ENCODE results near the gene CNIH3.

CNIH3 gene

DNA sequence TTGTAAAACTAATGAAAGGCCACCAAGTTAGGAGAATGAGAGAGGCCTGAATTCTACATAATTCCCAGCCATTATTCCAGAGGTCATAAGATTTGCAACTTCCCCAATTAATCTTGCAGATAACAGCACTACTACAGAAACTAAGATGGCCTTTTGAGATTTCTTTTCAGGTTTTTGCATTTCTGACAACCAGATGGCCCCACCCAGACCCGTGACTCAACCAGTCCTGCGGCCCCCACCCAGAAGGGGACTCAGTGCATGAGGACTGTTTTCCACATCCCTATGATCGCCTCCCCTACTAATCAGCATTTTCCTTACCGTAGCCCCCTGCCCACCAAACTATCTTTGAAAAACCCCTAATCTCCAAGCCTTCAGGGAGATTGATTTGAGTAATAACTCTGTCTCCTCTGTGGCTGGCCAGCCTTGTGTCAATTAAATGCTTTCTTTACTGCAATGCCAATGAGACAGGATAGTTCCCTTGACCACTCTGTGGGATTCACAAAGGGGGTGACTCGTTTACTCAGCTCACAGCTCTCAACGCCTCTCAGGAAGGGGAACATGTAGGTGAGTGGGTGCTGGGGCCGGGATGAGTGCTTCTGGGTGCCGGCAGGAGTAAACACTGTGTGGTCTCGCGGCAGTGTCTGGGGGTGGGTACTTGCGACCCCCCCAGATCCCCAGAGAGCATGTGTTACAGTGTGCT is 10.5 kb upstream of the CNIH3 start:
- no peak overlapping the region for H3K4me3 ChIP-seq (ENCODE audit: low read depth, low read length, poor library complexity, severe bottlenecking)
- no peaks in the 10 kb centered on the region for H4K20me1 ChIP-seq (ENCODE audit: insufficient read depth, low read length)
- no peak overlapping the region for H3K4me2 ChIP-seq (ENCODE audit: low read length)
- H3K9ac ChIP-seq (ENCODE audit: low read length): no peak overlapping the region
- no peak overlapping the region for H3K27ac ChIP-seq (ENCODE audit: low read depth, low read length, poor library complexity, severe bottlenecking)
- H3K4me1 ChIP-seq (ENCODE audit: insufficient read depth, low read length, severe bottlenecking): no peaks in the 10 kb centered on the region
- no peaks in the 10 kb centered on the region for H3K9me2 ChIP-seq (ENCODE audit: low read depth, low read length)
- H3K79me2 ChIP-seq (ENCODE audit: insufficient read depth, low read length): no peaks in the 10 kb centered on the region
- no peaks in the 10 kb centered on the region for H3K36me3 ChIP-seq (ENCODE audit: insufficient read depth, low read length)
- no peaks in the 10 kb centered on the region for H3K27me3 ChIP-seq (ENCODE audit: insufficient read depth, low read length)
- no peaks in the 10 kb centered on the region for H3K9me3 ChIP-seq (ENCODE audit: low read length)
- TF ChIP-seq, protein P1, sequence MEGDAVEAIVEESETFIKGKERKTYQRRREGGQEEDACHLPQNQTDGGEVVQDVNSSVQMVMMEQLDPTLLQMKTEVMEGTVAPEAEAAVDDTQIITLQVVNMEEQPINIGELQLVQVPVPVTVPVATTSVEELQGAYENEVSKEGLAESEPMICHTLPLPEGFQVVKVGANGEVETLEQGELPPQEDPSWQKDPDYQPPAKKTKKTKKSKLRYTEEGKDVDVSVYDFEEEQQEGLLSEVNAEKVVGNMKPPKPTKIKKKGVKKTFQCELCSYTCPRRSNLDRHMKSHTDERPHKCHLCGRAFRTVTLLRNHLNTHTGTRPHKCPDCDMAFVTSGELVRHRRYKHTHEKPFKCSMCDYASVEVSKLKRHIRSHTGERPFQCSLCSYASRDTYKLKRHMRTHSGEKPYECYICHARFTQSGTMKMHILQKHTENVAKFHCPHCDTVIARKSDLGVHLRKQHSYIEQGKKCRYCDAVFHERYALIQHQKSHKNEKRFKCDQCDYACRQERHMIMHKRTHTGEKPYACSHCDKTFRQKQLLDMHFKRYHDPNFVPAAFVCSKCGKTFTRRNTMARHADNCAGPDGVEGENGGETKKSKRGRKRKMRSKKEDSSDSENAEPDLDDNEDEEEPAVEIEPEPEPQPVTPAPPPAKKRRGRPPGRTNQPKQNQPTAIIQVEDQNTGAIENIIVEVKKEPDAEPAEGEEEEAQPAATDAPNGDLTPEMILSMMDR (IDR thresholded peaks at IDR 0.05; ENCODE audit: low read length): no peak
- TF ChIP-seq EZH2 (IDR thresholded peaks at IDR 0.05; ENCODE audit: borderline replicate concordance, low read length): no peak
- no peak overlapping the region for H2AFZ ChIP-seq (ENCODE audit: low read length)
- H3F3A ChIP-seq (ENCODE audit: insufficient read depth, low read length): no peaks in the 10 kb centered on the region

DNA sequence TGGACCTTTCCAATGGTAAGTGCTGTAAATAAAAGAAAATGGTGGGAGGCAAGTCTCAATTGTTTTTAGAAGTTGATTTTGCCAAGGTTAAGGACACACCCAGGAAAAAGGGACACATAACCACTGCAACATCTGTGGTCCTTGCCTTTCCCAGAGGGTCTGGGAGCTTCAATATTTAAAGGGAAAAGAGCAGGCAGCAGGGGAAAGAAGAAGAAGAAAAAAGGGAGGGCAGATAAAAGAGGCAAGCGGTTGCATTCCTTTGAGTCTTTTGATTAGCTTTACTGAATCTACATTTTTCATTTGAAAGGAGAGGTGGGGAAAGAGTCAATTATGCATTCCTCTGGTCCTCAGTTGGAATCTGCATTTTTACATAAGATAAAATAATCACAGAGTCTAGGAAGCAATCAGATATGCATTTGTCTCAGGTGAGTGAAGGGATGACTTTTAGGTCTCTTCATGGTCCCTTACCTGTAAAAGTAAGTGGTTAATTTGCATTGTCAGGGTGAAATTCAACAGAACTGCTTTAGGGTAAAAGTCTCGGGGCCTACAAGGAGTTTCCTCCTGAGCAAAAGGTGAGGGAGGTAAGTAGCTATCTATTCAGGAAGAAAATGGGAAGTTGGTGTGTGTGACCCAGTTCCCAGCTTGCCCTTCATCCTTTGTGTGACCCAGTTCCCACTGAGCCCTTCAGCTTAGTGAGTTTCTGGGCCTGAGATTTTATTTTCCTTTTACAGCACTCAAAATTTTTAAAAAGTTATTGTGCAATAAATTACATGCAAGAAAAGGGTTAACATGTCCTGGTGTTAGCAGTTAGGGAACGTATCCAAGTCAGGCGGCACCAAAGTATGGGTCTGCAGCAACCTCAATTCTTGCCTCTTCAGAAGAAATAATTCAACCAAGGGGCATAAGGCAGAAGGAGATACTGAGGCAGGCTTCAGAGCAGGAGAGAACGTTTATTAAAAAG is 8.6 kb upstream of the CNIH3 start:
- no peaks in the 10 kb centered on the region for H3K9me2 ChIP-seq (ENCODE audit: low read depth, low read length)
- no peaks in the 10 kb centered on the region for H4K20me1 ChIP-seq (ENCODE audit: insufficient read depth, low read length)
- no peaks in the 10 kb centered on the region for H3K36me3 ChIP-seq (ENCODE audit: insufficient read depth, low read length)
- no peaks in the 10 kb centered on the region for H3K4me1 ChIP-seq (ENCODE audit: insufficient read depth, low read length, severe bottlenecking)
- no peak overlapping the region for H3K27ac ChIP-seq (ENCODE audit: low read depth, low read length, poor library complexity, severe bottlenecking)
- H3F3A ChIP-seq (ENCODE audit: insufficient read depth, low read length): no peaks in the 10 kb centered on the region
- no peaks in the 10 kb centered on the region for H3K79me2 ChIP-seq (ENCODE audit: insufficient read depth, low read length)
- no peak overlapping the region for H3K4me3 ChIP-seq (ENCODE audit: low read depth, low read length, poor library complexity, severe bottlenecking)
- H3K9me3 ChIP-seq (ENCODE audit: low read length): no peaks in the 10 kb centered on the region
- no peak overlapping the region for H3K4me2 ChIP-seq (ENCODE audit: low read length)
- no peaks in the 10 kb centered on the region for H3K27me3 ChIP-seq (ENCODE audit: insufficient read depth, low read length)
- H2AFZ ChIP-seq (ENCODE audit: low read length): no peak overlapping the region
- TF ChIP-seq, protein P1 (IDR thresholded peaks at IDR 0.05; ENCODE audit: low read length): no peak
- no peak for TF ChIP-seq EZH2 (IDR thresholded peaks at IDR 0.05; ENCODE audit: borderline replicate concordance, low read length)
- H3K9ac ChIP-seq (ENCODE audit: low read length): no peak overlapping the region

DNA sequence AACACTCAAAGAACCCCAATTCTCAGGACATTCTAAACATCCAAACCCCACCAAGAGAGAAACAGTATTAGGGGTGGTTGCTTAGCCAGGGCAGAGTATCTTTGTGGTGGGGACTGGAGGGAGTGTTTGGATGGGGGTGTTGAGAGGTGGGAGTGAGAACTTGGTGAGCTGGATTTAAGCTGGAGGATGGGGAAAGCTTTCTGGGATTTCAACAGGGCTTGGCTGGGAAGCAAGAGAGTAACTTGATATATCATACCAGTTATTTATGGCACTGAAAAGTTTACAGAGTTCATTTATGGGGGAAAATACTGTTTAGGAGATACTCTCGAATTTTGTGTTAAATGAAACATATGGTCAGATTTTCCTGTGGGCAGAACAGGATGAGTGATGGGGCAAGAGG is 6.8 kb upstream of the CNIH3 start:
- H3K4me3 ChIP-seq (ENCODE audit: low read depth, low read length, poor library complexity, severe bottlenecking): no peak overlapping the region
- H2AFZ ChIP-seq (ENCODE audit: low read length): no peak overlapping the region
- H3K27ac ChIP-seq (ENCODE audit: low read depth, low read length, poor library complexity, severe bottlenecking): no peak overlapping the region
- no peaks in the 10 kb centered on the region for H3K4me1 ChIP-seq (ENCODE audit: insufficient read depth, low read length, severe bottlenecking)
- no peaks in the 10 kb centered on the region for H4K20me1 ChIP-seq (ENCODE audit: insufficient read depth, low read length)
- no peak overlapping the region for H3K9ac ChIP-seq (ENCODE audit: low read length)
- H3K4me2 ChIP-seq (ENCODE audit: low read length): no peak overlapping the region
- H3K36me3 ChIP-seq (ENCODE audit: insufficient read depth, low read length): no peaks in the 10 kb centered on the region
- H3K79me2 ChIP-seq (ENCODE audit: insufficient read depth, low read length): no peaks in the 10 kb centered on the region
- no peak for TF ChIP-seq EZH2 (IDR thresholded peaks at IDR 0.05; ENCODE audit: borderline replicate concordance, low read length)
- TF ChIP-seq, protein P1 (IDR thresholded peaks at IDR 0.05; ENCODE audit: low read length): no peak
- H3K9me2 ChIP-seq (ENCODE audit: low read depth, low read length): no peaks in the 10 kb centered on the region
- no peaks in the 10 kb centered on the region for H3K9me3 ChIP-seq (ENCODE audit: low read length)
- no peaks in the 10 kb centered on the region for H3K27me3 ChIP-seq (ENCODE audit: insufficient read depth, low read length)
- H3F3A ChIP-seq (ENCODE audit: insufficient read depth, low read length): no peaks in the 10 kb centered on the region

Data from OCI-LY1 (cell line).